C4-2B (cell line): ENCODE results near the gene ATP6V1B1.
A peak's percentile ranks its signal among the peaks of the same experiment; 100 is the strongest.

Experiments
- ZFX ChIP-seq: fragments of 450-650 bp; IDR thresholded peaks from 2 replicates; pipeline ENCODE4 v1.6.1; 2017
- TF ChIP-seq, protein P1 (sequence below): fragments of 450-650 bp; conservative IDR thresholded peaks from 2 replicates; pipeline ENCODE4 v1.5.1; 2017; ENCODE audit warnings: mild to moderate bottlenecking

DNA sequence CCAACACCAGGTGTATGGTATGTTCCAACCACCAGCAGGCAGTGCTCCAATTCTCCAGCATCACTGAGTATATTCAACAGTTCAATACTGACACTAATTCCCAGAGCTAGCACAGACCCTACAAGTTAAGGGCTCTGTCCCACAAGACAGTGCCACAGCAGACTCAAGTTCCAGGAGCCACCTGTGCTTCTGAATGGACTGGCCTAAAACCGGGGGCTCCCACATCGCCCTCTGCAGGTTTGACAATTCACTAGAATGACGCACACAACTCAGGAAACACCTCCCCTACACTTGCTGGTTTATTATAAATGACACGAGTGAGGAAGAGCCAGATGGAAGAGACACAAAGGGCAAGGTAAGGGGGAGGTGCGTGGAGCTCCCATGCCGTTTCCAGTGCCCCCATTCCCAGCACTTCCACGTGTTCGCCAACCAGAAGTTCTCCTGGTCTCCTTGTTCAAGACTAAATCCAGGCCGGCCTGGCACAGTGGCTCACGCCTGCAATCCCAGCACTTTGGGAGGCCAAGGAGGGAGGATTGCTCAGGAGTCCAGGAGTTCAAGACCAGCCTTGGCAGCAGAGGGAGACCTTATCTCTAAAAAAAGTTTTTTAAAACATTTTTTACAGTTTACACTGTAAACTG, 12.2 kb upstream of the ATP6V1B1 start:
- TF ChIP-seq, protein P1, sequence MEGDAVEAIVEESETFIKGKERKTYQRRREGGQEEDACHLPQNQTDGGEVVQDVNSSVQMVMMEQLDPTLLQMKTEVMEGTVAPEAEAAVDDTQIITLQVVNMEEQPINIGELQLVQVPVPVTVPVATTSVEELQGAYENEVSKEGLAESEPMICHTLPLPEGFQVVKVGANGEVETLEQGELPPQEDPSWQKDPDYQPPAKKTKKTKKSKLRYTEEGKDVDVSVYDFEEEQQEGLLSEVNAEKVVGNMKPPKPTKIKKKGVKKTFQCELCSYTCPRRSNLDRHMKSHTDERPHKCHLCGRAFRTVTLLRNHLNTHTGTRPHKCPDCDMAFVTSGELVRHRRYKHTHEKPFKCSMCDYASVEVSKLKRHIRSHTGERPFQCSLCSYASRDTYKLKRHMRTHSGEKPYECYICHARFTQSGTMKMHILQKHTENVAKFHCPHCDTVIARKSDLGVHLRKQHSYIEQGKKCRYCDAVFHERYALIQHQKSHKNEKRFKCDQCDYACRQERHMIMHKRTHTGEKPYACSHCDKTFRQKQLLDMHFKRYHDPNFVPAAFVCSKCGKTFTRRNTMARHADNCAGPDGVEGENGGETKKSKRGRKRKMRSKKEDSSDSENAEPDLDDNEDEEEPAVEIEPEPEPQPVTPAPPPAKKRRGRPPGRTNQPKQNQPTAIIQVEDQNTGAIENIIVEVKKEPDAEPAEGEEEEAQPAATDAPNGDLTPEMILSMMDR, result 0 out of 2 replicates have a peak, but pooled peaks have one; percentile 17
- TF ChIP-seq ZFX, result no peak
